CD14-positive monocyte (primary cell): ENCODE measurements around the gene BRMS1. TPM values are rescaled to one million over a fixed set of nuclear protein-coding genes. Genes with fewer than 3 reads are reported as not detected.
A peak's percentile ranks its signal among the peaks of the same experiment; 100 is the strongest.

ENCODE experiments used
- DNase-seq, 3 donors: peaks; one replicate each; pipeline ENCODE4 v3.0.0-alpha.2; 2011 to 2022
- H2AFZ ChIP-seq: 2 replicates; pipeline ENCODE4 v1.6.0; 2012; ENCODE audit warnings: mild to moderate bottlenecking, low read depth, low read length, inconsistent platforms; ENCODE audit not compliant: insufficient read depth, poor library complexity, severe bottlenecking
- H3K27ac ChIP-seq, 2 donors: 1 replicate in 1 of 2; 2 replicates in 1 of 2; pipeline ENCODE4 v1.5.1; 2012 to 2013; ENCODE audit warnings: low read length in 2 of 2, control low read depth in 1 of 2, inconsistent platforms in 1 of 2, low read depth in 1 of 2, mild to moderate bottlenecking in 1 of 2
- H3K27me3 ChIP-seq, 2 donors: one replicate each; pipeline versions ENCODE4 v1.6.0 to v1.6.1; 2011 to 2013; ENCODE audit warnings: low read length in 2 of 2; ENCODE audit not compliant: control insufficient read depth in 2 of 2, insufficient read depth in 2 of 2
- H3K36me3 ChIP-seq, 2 donors: replicated peaks in 1 of 2; 1 replicate in 1 of 2; 2 replicates in 1 of 2; pipeline versions ENCODE4 v1.5.1 to v1.6.1; 2012 to 2013; ENCODE audit warnings: low read length in 2 of 2, control low read depth in 1 of 2, inconsistent platforms in 1 of 2, mild to moderate bottlenecking in 1 of 2; ENCODE audit not compliant: insufficient read depth in 2 of 2, control insufficient read depth in 1 of 2
- H3K4me1 ChIP-seq, 2 donors: 1 replicate in 1 of 2; 2 replicates in 1 of 2; pipeline versions ENCODE4 v1.5.1 to v1.6.1; 2012 to 2013; ENCODE audit warnings: low read length in 2 of 2, control low read depth in 1 of 2, inconsistent platforms in 1 of 2, mild to moderate bottlenecking in 1 of 2, moderate library complexity in 1 of 2; ENCODE audit not compliant: insufficient read depth in 2 of 2, control insufficient read depth in 1 of 2
- H3K4me2 ChIP-seq: replicated peaks from 2 replicates; pipeline ENCODE3; 2012; ENCODE audit warnings: low read length, moderate library complexity, mild to moderate bottlenecking; ENCODE audit not compliant: poor library complexity, severe bottlenecking; ENCODE audit errors: extremely low read depth
- H3K4me3 ChIP-seq, 3 experiments: fragments of 200-600 bp in 1 of 3; sonication (generic) in 1 of 3; replicated peaks in 1 of 3; 1 replicate in 2 of 3; 2 replicates in 1 of 3; pipeline ENCODE4 v1.5.1; 2011 to 2013; ENCODE audit warnings: low read length in 3 of 3, mild to moderate bottlenecking in 3 of 3, control low read depth in 2 of 3, low read depth in 2 of 3, inconsistent platforms in 1 of 3, moderate library complexity in 1 of 3
- H3K79me2 ChIP-seq: 2 replicates; pipeline ENCODE4 v1.6.0; 2012; ENCODE audit warnings: mild to moderate bottlenecking, control low read depth, inconsistent platforms, low read length, moderate library complexity; ENCODE audit not compliant: insufficient read depth
- H3K9ac ChIP-seq: 2 replicates; pipeline ENCODE4 v1.6.0; 2017; ENCODE audit warnings: low read length, mild to moderate bottlenecking; ENCODE audit not compliant: insufficient read depth, poor library complexity, severe bottlenecking
- H3K9me3 ChIP-seq, 2 donors: replicated peaks in 1 of 2; 1 replicate in 1 of 2; 2 replicates in 1 of 2; pipeline versions ENCODE4 v1.5.1 to v1.6.1; 2012 to 2013; ENCODE audit warnings: low read length in 2 of 2, control low read depth in 1 of 2; ENCODE audit not compliant: control insufficient read depth in 1 of 2, insufficient read depth in 1 of 2
- H4K20me1 ChIP-seq: 2 replicates; pipeline ENCODE4 v1.6.0; 2012; ENCODE audit warnings: mild to moderate bottlenecking, low read length, control low read depth, moderate library complexity; ENCODE audit not compliant: insufficient read depth
- H3K27ac Mint-ChIP-seq, 7 donors: one replicate each; pipeline ENCODE4 v1.8.0; 2020; ENCODE audit warnings: mild to moderate bottlenecking in 7 of 7, mixed read lengths in 7 of 7, moderate library complexity in 6 of 7, inconsistent platforms in 2 of 7
- H3K27me3 Mint-ChIP-seq, 3 donors: one replicate each; pipeline ENCODE4 v1.8.0; 2021 to 2022; ENCODE audit warnings: low read depth in 3 of 3, mild to moderate bottlenecking in 3 of 3, mixed read lengths in 3 of 3, moderate library complexity in 3 of 3, inconsistent platforms in 1 of 3
- H3K36me3 Mint-ChIP-seq, 2 donors: one replicate each; pipeline ENCODE4 v1.8.0; 2020; ENCODE audit warnings: mixed read lengths in 2 of 2, inconsistent platforms in 1 of 2, mild to moderate bottlenecking in 1 of 2
- H3K4me1 Mint-ChIP-seq: one replicate; pipeline ENCODE4 v1.8.0; 2020; ENCODE audit warnings: mild to moderate bottlenecking, mixed read lengths
- H3K4me3 Mint-ChIP-seq, 2 donors: one replicate each; pipeline ENCODE4 v1.8.0; 2020; ENCODE audit warnings: mild to moderate bottlenecking in 2 of 2, mixed read lengths in 2 of 2, moderate library complexity in 1 of 2
- H3K9me3 Mint-ChIP-seq, 7 donors: one replicate each; pipeline ENCODE4 v1.8.0; 2020 to 2022; ENCODE audit warnings: mixed read lengths in 7 of 7, mild to moderate bottlenecking in 6 of 7, moderate library complexity in 6 of 7, inconsistent platforms in 2 of 7
- WGBS: methylation state at CpG from one replicate; pipeline ENCODE4 v1.1.5; 2013; ENCODE audit warnings: missing lambda C conversion rate; ENCODE audit not compliant: insufficient coverage; 5-methylcytosine and 5-hydroxymethylcytosine counted together
- intact Hi-C, 2 donors: fragments of 100-400 bp; cut with micrococcal nuclease; formaldehyde crosslinking; loops; one replicate each; pipeline versions ENCODE4 v1.15.0 to v1.15.1; 2023
- polyA plus RNA-seq, 3 donors: library from polyadenylated mRNA; depleted of rRNA in 1 of 3; unstranded in 2 of 3; stranded (reverse) in 1 of 3; fragments of 300-500 nt in 2 of 3; fragments of >200 nt in 1 of 3; fragmentation: Illumina TruSeq in 2 of 3; gene quantifications; 1 replicate in 2 of 3; 2 replicates in 1 of 3; pipeline ENCODE4 v1.2.3, GENCODE V29; 2012 to 2021
- TF ChIP-seq, protein P1 (sequence below): fragments of 200-600 bp; IDR thresholded peaks from one replicate; pipeline ENCODE4 v1.8.0; 2022; ENCODE audit warnings: antibody characterized with exemption, mild to moderate bottlenecking

Gene BRMS1
- polyA plus RNA-seq, 3 donors = 49.0 to 65.2 (median 62.0) TPM

DNA sequence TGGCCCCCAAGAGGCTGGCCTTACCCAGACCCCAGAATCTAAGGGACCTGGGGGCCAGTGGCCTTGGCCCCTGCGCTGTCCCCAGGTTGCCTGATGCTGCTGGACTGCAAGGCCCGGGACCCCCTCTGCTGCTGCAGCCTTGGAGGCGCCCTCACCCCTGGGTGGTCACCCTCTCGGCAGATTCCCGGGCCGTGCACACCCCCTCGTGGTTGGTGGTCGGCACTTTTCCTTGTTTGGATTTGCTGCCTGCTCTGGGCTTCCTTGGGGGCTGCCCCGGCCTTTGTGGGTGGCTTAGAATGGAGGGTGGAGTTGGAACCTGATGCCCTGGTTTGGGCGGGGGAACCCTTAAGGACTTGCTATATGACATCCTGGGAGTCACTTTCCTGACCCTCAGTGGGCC is 14.0 kb downstream of the BRMS1 start:
- Histone ChIP-seq H3K9ac (no peak overlapping the region), H4K20me1 (peaks cover 24% of the 10 kb centered on the region), H3K4me1 (peaks cover 22 to 28% of the 10 kb centered on the region in 2 donors), H3K4me3 (no peak overlapping the region), H3K79me2 (peaks cover 9% of the 10 kb centered on the region), H3K36me3 (peaks cover 25 to 32% of the 10 kb centered on the region in 2 donors), H3K27me3 (no peaks in the 10 kb centered on the region), H3K27ac (no peak overlapping the region), H2AFZ (no peak overlapping the region), H3K9me3 (no peaks in the 10 kb centered on the region), H3K4me2 (no peak overlapping the region)
- H3K4me1 Mint-ChIP-seq = peaks cover 27% of the 10 kb centered on the region
- DNase-seq = no peak
- H3K27me3 Mint-ChIP-seq = peaks cover 0 to 3% (median 2%) of the 10 kb centered on the region in 3 donors
- WGBS = 96% methylated on average over 5 of the region's 10 CpGs
- no peak overlapping the region for H3K27ac Mint-ChIP-seq
- H3K4me3 Mint-ChIP-seq = no peak overlapping the region
- TF ChIP-seq, protein P1, sequence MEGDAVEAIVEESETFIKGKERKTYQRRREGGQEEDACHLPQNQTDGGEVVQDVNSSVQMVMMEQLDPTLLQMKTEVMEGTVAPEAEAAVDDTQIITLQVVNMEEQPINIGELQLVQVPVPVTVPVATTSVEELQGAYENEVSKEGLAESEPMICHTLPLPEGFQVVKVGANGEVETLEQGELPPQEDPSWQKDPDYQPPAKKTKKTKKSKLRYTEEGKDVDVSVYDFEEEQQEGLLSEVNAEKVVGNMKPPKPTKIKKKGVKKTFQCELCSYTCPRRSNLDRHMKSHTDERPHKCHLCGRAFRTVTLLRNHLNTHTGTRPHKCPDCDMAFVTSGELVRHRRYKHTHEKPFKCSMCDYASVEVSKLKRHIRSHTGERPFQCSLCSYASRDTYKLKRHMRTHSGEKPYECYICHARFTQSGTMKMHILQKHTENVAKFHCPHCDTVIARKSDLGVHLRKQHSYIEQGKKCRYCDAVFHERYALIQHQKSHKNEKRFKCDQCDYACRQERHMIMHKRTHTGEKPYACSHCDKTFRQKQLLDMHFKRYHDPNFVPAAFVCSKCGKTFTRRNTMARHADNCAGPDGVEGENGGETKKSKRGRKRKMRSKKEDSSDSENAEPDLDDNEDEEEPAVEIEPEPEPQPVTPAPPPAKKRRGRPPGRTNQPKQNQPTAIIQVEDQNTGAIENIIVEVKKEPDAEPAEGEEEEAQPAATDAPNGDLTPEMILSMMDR = no peak
- H3K36me3 Mint-ChIP-seq = peaks cover 22 to 28% of the 10 kb centered on the region in 2 donors
- H3K9me3 Mint-ChIP-seq = no peaks in the 10 kb centered on the region
- intact Hi-C loops = no loop called here

DNA sequence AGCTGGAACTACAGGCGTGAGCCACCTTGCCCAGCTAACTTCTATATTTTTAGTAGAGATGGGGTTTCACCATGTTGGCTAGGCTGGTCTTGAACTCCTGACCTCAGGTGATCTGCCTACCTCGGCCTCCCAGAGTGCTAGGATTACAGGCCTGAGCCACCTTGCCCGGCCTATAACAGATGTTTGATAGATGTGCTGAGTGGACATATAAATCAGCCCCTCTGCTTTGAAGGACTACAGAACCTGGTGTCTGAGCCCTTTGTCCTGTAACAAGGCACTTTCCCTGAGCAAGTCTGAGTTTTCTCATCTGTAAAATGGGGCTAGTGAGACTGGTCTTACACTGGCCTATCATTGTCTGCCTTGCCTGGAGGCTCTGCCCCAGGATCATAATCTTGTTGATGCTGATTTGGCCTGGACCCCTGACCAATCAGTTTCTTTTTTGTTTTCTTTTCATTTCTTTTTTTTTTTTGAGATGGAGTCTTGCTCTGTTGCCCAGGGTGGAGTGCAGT is 15.7 kb downstream of the BRMS1 start:
- Mint-ChIP-seq H3K9me3 (no peaks in the 10 kb centered on the region), H3K27me3 (peaks cover 0 to 3% (median 2%) of the 10 kb centered on the region in 3 donors), H3K4me3 (peak overlapping the region in 1 of 2 donors; percentile 21), H3K27ac (peak overlapping the region in 1 of 7 donors; percentile 35), H3K4me1 (peaks cover 18% of the 10 kb centered on the region), H3K36me3 (peaks cover 21 to 28% of the 10 kb centered on the region in 2 donors)
- TF ChIP-seq, protein P1 = no peak
- no peak for DNase-seq
- H3K36me3 ChIP-seq = peaks cover 24 to 31% of the 10 kb centered on the region in 2 donors
- H3K27ac ChIP-seq = no peak overlapping the region
- no peaks in the 10 kb centered on the region for H3K79me2 ChIP-seq
- H3K27me3 ChIP-seq = no peaks in the 10 kb centered on the region
- H3K4me3 ChIP-seq = no peak overlapping the region
- intact Hi-C loops = no loop called here
- no peaks in the 10 kb centered on the region for H3K9me3 ChIP-seq
- 100% methylated on average over 1 of the region's 3 CpGs for WGBS
- H3K4me2 ChIP-seq = no peak overlapping the region
- peaks cover 12% of the 10 kb centered on the region for H4K20me1 ChIP-seq
- H2AFZ ChIP-seq = no peak overlapping the region
- no peak overlapping the region for H3K9ac ChIP-seq
- peaks cover 7 to 11% of the 10 kb centered on the region in 2 donors for H3K4me1 ChIP-seq
